Fibroblast of skin of right biceps (primary cell): ENCODE measurements around the gene PAPSS2.
"Not testable (repeated sequence)": the region's sequence is repeated elsewhere in the genome, so short reads cannot be mapped to it uniquely, and the experiment has no call there.

Experiments used
- DNase-seq: peaks from one replicate; pipeline ENCODE4 v3.0.0-alpha.2; 2013

The PAPSS2 gene

GRCh38 chr10:87712913-87713616, 53.4 kb downstream of the PAPSS2 start:
- DNase-seq: no peak

- no peak for DNase-seq
Measured at GRCh38 chr10:87713707-87714106, 54.0 kb downstream of the PAPSS2 start.

- DNase-seq: no peak
Measured at GRCh38 chr10:87715552-87716347, 56.1 kb downstream of the PAPSS2 start.

DNA sequence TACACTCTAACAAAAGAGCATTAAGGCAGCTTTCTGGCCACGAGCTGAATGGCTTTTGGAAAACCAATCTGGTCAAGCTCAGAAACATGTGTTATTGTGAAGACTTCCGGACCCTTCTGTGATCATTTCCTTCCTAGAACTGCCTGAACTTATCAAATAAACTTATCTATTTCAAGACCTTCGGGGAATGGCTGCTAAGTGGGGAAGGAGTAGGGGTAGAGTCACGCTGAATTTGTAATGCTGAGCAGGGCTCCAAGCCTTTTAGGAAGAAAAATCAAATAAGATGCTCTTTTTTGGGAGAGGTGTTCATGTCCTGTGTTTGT, 56.6 kb downstream of the PAPSS2 start:
- no peak for DNase-seq

- no peak for DNase-seq
Measured at GRCh38 chr10:87720665-87721064, 61.0 kb downstream of the PAPSS2 start.

DNA sequence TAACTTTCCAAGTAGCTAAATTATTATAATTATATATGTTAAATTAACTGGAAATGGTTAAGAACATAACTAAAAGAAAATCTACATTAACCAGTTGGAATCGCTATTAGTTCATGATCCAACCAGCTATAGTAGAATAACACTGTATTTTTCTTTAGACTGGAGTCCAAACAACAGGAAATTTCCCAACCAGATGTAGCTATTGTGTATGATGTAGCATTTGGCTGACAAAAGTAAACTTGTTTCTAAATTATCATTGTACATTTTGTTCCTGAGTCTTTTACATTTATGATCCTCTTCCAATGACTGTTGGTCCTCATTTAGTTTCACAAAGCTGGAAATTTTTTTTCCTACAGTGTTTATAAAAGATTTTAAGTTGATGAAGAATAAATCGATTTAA, 62.1 kb downstream of the PAPSS2 start:
- DNase-seq: no peak

DNA sequence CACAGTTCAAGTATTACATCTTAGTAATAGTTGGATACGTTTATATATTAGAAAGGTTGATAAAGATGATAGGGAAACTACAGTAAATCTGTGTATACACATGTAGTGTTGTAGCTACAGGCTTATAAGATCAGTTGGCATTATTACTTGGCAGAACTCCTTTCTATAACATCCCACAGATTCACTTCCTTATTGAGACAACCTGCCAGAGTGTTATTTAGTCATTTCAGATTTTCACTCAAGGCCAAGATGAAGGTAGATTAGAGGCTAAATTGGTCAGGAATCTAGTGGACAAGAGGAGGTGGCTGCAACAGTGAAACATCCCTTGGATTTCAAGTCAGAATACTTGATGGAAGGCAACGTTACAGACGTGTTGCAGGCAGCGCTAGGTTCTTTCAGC, 63.0 kb downstream of the PAPSS2 start:
- DNase-seq: no peak

GRCh38 chr10:87723500-87723899, 63.8 kb downstream of the PAPSS2 start:
- no peak for DNase-seq

DNA sequence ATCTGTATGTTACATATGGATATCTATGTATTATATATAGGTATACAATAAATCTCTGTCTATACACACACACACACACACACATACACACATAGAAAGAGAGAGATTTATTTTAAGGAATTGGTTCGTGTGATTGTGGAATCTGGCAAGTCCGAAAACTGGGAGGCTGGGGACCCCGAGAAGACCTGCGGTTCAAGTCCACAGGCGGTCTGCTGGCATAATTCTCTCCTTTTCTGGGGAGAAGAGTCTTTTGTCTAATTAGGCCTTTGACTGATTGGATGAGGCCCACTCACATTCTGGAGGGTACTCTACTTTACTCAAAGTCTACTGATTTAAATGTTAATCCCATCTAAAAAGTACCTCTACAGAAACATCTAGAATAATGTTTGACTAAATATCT, 65.1 kb downstream of the PAPSS2 start:
- no peak for DNase-seq

DNA sequence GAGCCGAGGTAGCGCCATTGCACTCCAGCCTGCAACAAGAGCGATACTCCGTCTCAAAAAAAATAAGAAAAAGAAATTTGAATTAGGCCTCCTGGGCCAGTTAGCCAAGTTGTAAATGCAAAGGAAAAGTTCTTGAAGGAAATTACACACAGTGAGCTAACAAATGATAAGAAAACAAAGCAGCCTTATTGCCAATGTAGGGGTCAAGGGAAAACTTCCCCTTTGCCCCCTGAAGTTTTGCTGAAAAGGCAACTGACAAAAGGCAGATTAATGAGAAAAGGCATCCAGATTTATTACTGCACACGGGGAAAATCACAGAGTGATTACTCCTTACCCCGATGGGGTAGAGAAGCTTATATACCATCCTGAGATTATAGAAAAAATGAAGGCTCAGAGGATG, 70.3 kb downstream of the PAPSS2 start:
- DNase-seq: no peak

DNA sequence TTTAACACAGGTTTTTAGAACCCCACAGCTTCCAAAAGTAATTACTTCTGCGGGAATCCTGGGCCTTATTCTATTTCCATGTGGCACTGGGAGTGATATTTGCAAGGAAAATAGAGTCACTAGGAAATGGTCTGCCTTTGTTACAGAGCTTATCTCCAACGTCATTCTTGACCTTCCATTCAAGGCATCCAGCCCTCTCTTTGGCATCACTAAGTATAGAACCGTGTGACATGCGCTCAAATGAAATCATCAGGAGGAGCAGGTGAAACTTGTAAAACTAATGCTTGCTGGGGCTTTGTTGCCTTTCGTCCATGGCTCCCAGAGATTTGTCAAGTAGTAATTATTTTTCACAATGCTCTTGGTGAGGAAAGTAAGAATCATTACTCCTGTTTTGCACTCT, 73.4 kb downstream of the PAPSS2 start:
- no peak for DNase-seq

DNA sequence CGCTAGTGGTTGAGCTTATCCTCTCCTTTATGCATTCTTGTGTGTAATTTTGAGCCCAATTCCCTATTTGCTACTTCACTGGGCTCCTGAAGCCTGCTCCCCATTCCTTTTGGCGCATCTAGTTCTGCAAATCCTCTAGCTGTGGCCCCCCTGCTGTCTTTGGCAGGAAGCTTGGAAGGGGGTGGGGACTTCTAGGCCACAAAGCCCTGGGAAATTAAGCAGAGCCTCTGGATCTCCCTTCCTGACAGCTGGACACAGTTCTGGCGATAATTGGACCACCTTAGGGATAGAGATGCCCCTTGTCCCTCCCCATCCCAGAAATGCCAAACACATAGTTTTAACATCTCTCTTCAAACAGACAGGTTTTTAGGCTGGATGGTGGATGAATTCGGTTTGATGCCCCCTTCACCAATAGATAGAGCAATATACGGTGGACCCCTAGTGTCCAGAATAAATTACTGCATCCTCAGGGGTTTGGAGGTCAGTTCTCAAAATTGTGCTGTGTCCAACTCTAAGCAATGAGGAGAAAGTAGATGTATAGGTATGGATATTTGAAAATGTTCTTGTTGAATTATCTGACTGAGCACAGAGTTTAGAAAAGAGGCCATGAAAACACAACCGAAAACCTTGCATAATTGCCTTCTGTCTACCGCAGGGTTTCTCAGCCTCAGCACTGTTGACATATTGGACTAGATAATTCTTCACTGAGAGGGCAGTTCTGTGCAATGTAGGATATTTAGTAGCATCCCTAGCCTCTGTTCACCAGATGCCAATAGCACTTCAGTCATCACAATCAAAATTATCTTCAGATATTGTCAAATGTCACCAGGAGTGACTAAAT, 75.5 kb downstream of the PAPSS2 start:
- DNase-seq: peak; percentile 54

DNA sequence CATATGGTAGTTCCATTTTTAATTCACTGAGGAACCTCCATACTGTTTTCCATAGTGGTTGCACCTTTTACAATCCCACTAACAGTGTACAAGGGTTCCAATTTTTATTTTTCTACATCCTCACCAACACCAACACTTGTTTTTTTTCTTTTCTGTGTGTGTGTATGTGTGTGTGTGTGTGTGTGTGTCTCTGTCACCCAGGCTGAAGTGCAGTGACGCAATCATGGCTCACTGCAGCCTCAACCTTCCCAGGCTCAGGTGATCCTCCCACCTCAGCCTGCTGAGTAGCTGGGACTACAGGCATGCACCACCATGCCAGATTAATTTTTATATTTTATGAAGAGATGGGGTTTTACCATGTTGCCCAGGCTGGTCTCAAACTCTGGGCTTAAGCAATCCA, 78.6 kb downstream of the PAPSS2 start:
- not testable (repeated sequence) for DNase-seq

DNA sequence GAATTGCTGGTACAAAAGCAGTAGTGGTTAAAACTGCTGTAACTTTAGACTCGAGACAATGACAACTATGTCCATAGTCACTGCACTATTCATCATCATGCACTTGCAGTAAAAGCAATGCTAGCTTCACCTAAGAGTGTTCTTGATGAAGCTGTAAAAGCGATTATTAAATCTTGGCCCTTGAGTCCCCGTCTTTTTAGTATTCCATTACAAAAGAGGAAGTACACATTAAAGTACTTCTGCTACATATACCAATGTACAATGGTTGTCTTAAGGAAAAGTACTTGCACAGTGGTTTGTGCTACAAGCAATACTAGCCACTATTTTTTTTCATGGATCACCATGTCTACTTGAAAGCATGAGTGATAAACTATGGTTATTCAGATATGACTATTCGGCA, 80.0 kb downstream of the PAPSS2 start:
- no peak for DNase-seq

- DNase-seq: peak; percentile 76
Measured at GRCh38 chr10:87740254-87740655, 80.6 kb downstream of the PAPSS2 start.

DNA sequence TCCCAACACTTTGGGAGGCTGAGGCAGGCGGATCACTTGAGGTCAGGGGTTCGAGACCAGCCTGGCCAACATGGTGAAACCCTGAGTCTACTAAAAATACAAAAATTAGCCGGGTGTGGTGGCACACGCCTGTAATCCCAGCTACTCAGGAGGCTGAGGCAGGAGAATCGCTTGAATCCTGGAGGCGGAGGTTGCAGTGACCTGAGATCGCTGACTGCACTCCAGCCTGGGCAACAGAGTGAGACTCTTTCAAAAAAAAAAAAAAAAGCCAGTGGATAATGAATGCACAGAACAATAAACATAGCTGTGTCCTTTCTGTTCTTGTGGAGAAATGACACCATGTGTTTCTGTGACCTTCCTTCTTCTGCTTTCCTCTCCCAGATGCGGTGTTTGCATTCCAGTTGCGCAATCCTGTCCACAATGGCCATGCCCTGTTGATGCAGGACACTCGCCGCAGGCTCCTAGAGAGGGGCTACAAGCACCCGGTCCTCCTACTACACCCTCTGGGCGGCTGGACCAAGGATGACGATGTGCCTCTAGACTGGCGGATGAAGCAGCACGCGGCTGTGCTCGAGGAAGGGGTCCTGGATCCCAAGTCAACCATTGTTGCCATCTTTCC, 83.4 kb downstream of the PAPSS2 start:
- not testable (repeated sequence) for DNase-seq

DNA sequence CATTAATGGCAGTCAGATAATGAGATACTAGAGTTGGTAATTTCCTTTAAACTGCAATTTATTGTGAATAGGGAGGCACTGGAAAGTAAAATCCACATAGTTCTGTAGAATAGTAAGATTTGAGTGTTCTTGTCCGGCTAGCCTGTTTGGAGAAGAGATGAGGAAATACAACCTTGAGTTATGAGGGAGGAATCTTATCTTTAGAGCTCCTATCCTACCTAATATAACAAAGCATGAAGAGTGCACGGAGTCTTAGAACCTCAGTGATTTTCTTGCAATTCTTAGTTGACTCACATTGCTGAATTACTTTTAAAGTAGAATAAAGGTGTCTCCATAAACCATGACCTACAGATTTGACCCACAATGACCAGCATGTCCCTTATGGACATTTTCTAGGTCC, 84.9 kb downstream of the PAPSS2 start:
- no peak for DNase-seq

DNA sequence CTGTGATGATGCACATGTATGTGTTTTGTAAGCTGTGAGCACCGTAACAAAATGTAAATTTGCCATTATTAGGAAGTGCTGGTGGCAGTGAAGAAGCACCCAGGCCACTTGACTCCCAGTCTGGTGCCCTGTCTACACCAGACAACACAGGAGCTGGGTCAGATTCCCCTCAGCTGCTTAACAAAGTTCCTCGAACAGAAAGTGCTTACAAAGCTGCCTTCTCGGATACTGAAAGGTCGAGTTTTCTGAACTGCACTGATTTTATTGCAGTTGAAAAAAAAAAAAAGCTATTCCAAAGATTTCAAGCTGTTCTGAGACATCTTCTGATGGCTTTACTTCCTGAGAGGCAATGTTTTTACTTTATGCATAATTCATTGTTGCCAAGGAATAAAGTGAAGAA, 87.2 kb downstream of the PAPSS2 start:
- DNase-seq: no peak

GRCh38 chr10:87748244-87748643, 88.6 kb downstream of the PAPSS2 start:
- not testable (repeated sequence) for DNase-seq

GRCh38 chr10:87750001-87750671, 90.5 kb downstream of the PAPSS2 start:
- peak; percentile 67 for DNase-seq

GRCh38 chr10:87750817-87751216, 91.1 kb downstream of the PAPSS2 start:
- no peak for DNase-seq

DNA sequence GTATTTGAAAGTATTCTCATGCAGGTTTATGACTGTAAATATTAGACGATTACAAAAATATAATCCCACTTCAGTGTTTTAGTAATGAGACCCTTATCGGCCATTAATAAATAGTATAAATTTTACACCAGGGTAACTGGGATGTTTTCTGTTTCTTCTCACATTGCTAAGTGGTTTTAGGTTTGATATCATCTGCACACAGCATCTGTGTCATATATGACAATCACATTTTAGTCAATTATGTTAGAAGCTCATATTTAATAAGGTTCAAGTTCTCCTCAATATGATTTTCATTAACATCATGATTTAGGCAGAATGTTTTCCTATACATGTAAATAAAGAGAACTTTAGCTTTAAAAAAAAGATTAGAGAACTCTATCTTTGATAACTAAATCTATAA, 91.6 kb downstream of the PAPSS2 start:
- no peak for DNase-seq

GRCh38 chr10:87752566-87752965, 92.9 kb downstream of the PAPSS2 start:
- DNase-seq: peak; percentile 72
